CD4-positive, alpha-beta T cell treated with Interferon alpha-2 for 1 hour (primary cell): ENCODE measurements around the gene CBLB.
"Not testable (repeated sequence)": the region's sequence is repeated elsewhere in the genome, so short reads cannot be mapped to it uniquely, and the experiment has no call there.

Experiments
- DNase-seq, 2 donors: peaks; one replicate each; pipeline ENCODE4 v3.0.0-alpha.2; 2020 to 2022

Gene CBLB

DNA sequence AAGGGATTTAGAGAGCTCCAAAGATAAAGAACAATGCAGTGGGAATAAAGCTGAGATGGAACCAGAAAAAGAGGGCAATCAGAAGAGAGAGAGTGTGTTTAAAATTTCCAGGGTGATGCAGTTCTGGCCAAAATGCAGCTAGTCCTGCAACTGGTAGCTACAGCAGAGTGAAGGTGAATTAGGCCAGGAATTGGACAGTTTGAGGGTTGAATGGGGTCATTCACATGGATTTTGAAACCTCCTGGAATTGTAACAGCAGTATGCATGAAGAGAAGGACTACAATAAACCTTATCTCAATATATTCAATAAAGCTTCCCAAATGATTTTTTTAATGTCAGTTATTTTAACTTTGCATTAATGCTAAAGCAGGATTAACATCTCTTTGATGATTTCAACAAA lies 85.2 kb downstream of the CBLB start:
- DNase-seq = no peak

DNA sequence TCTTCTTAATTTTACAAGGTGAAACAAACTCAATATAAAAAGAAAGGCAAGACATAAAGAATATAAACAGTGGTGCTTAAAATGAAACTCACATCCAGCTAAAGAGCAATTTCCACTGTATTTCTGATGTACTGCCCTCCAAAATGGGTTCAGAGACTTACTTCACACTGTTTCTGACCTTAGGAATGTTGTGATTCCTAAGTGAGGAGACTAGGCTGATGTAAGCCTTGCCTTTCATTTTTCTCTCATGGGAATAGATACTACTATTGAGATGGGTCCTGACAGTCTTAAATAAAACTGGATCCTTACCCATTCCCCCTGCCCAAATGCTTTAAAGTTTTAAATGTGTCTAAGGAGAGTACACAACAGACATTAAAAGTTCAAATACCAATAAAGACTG lies 86.9 kb downstream of the CBLB start:
- no peak for DNase-seq

DNA sequence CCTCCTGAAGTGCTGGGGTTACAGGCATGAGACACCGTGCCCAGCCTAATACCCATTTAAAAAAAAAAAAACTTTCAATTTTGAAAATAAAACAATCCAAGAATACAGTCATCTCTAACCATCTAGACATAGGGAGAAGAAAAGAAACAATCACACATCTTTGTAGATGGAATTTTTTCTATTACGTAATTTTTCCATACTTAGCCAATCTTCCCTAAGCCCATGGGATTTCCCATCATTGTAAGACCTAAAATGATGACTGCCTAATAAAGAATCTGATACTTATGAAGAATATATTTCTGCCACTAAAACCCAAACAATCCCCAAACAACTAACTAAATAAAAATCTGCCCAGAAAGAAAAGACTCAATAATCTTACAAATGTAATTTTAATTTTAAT lies 88.7 kb downstream of the CBLB start:
- no peak for DNase-seq

GRCh38 chr3:105775368-105775767 lies 93.4 kb downstream of the CBLB start:
- DNase-seq = no peak

DNA sequence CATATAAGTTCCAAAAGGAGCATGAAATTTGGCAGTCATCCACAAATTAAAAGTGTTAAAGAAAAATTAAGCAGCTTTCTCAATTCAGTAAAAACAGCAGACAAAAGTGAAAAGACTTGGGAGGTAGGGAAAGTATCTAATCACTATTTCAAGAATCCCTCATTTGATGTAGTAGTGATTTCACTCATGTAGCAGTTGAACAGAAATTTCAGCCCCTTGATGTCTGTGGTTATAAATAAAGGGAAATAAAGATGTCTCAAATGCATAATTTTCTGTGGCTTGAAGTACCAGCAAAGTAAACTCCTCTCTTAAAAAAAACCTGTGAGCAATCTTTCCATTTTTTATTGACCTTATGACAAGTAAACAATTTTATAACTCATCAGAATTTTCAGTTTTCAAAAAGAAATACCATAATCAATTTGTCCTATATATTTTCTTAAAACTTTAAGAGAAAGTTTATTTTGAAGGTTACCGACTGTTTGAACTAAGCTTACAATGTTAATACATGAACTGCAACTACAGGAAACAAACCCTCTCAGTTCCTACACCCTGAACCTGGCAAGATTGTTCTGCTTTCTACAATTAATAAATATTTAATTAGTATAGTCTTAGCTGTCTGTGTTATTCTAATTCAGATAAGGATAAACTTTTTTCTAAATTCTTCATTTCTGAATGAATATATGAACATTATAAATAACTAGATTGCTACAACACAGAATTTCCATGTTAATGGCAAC lies 94.2 kb downstream of the CBLB start:
- no peak for DNase-seq

- no peak for DNase-seq
Observed at GRCh38 chr3:105773291-105773690, 95.5 kb downstream of the CBLB start.

DNA sequence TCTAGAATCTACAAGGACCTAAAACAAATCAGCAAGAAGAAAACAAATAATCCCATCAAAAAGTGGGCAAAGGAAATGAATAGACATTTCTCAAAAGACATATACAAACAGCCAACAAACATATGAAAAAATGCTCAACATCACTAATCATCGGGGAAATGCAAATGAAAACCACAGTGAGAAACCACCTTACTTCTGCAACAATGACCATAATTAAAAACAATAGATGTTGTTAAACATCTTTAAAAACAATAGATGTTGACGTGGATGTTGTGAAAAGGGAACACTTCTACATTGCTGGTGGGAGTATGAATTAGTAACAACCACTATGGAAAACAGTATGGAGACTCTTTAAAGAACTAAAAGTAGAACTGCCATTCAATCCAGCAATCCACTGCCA lies 96.2 kb downstream of the CBLB start:
- DNase-seq = peak in 1 of 2 donors; percentile 39

DNA sequence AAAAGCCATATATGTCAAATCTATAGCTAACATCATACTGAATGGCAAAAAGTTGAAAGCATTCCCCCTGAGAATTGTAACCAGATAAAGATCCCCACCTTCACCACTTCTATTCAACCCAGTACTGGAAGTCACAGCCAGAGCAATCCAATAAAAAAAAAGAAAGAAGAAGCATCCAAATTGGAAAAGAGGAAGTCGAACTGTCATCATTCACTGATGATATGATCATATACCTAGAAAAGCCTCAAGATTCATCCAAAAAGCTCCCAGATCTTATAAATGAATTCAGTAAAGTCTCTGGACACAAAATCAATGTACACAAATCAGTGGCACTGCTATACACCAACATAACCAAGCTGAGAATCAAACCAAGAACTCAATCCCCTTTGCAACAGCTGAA lies 97.4 kb downstream of the CBLB start:
- DNase-seq = no peak

GRCh38 chr3:105770410-105770809 lies 98.4 kb downstream of the CBLB start:
- DNase-seq = no peak

DNA sequence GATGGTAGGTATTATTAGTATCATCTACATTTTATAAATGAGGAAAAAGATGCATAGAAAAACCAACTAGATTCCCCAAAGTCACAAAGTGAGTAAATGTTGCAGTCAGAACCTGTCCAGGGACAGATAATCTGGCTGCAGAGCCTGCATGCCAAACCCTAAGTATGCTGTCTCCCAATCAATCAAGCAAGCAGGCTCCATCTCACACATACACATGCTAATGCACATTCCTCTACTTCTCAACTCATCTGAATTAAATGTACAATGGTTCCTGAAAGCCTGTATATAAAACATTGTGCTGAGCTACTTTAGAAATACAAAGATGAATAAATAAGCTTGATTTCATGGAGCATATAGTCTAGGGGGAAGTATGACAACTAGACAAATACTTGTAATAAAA lies 101.0 kb downstream of the CBLB start:
- no peak for DNase-seq

GRCh38 chr3:105767216-105767615 lies 101.6 kb downstream of the CBLB start:
- peak in 1 of 2 donors; percentile 54 for DNase-seq

DNA sequence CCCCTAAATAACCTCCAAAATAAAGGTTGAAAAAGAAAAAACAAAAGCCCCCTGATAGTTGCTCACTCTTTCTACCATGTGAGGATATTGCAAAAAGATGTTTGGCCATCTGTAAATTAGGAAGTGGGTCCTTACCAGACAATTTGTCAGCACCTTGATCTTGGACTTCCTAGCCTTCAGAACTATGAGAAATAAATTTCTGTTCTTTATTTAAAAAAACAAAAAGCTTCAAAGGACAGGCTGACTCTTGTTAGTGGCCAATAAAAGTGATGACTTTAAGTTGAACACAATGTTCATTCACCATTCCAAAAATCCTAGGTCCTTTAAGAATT lies 103.5 kb downstream of the CBLB start:
- no peak for DNase-seq

GRCh38 chr3:105764378-105765307 lies 104.2 kb downstream of the CBLB start:
- peak; percentile 26 to 67 for DNase-seq

DNA sequence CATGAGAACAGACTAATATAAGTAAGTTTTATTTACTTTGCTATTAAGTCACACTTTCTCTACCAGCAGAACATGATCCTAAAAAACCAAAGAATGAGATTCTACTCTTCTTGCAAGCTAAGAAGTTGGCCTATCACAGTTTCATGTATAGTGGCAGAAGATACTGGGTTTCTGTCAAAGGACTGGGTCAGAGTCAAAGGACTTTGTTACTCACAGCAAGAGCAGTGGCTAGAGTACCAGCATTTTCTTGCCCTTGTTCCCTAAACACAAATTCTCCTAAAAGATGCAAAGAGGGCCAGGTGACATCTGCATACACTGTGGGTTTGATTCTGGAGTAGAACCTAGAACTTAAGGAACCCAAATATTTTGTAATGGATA lies 105.2 kb downstream of the CBLB start:
- no peak for DNase-seq

DNA sequence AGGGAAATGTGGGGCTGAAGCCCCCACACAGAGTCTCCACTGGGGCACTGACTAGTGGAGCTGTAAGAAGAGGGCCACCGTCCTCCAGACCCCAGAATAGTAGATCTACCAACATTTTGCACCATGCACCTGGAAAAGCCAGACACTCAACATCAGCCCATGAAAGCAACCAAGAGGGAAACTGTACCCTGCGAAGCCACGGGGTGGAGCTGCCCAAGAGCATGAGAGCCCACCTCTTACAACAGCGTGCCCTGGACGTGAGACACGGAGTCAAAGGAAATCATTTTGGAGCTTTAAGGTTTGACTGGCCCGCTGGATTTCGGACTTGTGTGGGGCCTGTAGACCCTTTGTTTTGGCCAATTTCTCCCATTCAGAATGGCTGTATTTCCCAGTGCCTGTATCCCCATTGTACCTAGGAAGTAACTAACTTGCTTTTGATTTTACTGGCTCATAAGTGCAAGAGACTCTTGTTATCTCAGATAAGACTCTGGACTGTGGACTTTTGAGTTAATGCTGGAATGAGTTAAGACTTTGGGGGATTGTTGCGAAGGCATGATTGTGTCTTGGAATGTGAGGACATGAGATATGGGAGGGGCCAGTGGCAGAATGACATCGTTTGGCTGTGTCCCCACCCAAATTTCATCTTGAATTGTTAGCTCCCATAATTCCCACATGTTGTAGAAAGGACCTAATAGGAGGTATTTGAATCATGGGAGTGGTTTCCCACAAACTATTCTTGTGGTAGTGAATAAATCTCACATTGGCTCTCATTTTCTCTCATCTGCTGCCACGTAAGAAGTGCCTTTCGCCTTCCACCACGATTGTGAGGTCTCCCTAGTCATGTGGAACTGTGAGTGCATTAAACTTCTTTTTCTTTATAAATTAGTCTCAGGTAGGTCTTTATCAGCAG lies 105.8 kb downstream of the CBLB start:
- DNase-seq = no peak

DNA sequence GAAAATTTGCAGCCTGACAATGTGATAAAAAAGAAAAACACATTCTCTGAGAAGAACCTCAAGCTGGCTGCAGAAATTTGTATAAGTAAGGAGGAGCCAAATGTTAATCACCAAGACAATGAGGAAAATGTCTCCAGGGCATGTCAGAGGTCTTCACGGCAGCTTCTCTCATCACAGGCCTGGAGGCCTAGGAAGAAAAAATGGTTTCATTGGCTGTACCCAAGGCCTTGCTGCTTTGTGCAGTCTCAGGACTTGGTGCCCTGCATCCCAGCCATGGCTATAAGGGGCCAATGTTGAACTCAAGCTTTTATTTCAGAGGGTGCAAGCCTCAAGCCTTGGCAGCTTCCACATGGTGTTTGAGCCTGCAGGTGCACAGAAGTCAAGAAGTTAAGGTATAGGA lies 106.6 kb downstream of the CBLB start:
- not testable (repeated sequence) for DNase-seq

GRCh38 chr3:105759442-105760078 lies 109.3 kb downstream of the CBLB start:
- DNase-seq = no peak

DNA sequence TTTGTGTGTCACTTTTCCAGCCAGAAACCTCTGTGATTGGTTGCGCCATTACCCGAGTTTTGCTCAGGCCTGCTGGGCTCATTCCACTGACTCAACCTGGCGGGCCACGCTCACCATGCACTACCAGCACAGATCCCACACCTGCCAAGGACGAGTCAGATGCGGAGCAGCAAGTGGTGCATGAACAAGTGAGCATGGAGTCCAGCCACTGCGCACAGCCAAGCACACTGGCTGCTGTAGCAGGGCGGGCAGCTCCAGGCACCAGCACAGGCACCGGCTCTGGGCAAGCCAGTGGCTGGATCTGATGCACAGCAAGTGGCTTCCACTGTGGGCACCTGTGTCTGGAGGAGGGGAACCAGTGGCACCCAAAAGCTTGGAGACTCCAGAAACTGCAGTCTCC lies 110.4 kb downstream of the CBLB start:
- no peak for DNase-seq

- peak in 1 of 2 donors; percentile 34 for DNase-seq
Observed at GRCh38 chr3:105755121-105755886, 113.5 kb downstream of the CBLB start.

GRCh38 chr3:105752791-105753415 lies 115.9 kb downstream of the CBLB start:
- DNase-seq = peak; percentile 43 to 86

DNA sequence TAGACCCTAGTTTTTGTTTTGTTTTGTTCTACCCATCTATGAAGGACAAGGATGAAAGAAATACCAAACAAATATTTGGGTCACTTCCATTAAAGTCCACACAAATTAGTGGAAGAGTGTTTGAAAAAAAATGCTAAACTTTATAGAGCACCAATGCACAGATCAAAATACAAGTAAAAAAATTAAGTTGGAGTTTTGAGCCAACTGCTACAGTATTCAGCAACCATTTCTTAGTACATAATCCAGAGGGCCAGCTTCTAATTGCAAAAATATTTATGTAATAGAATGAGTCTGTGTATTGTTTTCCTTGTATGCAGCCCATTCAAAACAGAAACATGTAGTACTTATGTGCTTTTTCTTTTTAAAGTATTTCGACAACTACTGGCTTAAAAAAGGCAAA lies 121.1 kb downstream of the CBLB start:
- no peak for DNase-seq
